GM19452 (cell line): ENCODE measurements around the gene TNS1.

Experiments
- ATAC-seq: cut with Tn5 transposase; IDR thresholded peaks from one replicate; pipeline ENCODE4 v1.9.1; 2021; ENCODE audit not compliant: unreplicated experiment

TNS1 gene

DNA sequence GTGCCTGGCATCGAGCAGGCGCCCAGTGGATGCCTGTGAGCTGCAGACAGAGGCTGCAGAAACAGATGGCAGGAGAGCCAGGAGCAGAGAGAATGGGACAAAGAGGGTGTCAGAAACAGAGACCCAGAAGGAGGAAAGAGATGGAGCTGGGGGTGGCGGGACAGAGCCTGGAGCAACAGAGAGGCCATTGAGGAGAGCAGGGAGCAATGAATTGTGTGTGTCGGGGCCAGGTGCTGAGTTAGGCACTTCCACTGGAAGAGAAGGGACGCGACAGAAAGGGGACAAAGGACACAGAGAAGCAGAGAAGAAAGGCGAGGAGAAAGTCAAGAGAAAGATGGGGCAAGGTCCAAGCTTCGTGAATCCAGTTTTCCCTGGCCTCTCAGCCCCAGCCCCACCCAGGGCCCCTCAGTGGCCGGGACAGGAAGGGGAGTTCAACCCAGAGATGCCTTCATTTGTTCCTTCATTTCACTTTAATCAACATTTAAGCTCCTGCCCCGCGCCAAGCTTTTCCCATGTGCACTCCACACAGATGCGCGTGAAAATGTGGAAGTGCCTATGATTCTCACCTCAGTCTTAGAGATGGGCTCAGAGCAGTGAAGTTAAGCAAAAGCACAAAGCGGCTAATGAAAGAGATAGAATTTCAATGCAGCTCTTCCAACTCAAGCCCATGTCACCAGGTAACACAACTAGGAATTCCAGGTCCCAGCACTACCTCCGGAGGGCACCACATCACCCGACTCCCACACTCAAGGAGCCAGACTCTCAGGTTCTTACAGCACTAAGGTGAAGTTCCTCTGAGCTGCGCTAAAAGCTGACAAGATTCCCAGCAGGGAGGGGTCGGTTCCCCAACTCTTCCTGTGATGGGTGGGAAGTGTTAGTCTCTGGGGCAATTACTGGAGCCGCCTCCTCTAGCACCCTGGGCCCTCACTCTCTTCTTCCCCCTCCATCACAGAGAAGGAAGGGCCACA, 55.1 kb downstream of the TNS1 start:
- ATAC-seq, result no peak

DNA sequence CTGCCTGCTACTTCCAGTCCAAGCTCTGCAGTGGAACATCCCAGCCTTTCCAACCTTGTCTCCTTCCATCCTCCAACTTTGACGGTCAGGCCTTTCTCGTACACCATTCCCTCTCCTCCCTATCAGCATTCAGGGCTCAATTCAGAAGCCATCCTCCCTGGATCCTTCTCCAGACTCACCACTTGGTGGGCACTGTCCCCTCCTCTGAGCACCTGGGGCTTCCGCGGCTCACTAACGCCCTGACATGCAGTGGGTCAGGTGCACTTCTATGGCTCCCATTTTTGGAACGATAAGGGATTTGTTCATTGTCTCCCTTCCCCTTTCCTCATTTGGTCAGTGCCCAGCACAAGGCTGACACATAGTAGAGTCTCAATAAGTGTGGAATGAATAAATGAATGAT, 56.7 kb downstream of the TNS1 start:
- no peak for ATAC-seq

DNA sequence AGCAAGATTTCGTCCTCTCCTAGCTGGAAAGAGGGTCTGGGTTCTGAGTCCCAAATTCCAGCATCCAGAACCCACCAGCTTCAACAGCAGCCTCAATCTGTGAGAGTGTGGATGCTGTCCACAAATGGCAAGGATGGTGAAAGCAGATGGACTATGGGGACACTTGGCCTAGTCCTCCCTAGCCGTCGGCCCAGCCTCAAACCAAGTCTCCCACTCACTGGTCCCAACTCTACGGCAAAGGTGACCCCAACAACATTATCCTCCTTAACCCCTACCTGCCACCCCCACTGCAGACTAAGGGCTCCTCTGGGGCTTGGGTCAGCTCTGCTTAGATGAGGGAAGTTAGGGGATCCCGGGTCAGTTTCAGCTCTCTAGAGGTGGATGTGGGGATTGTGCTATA, 57.3 kb downstream of the TNS1 start:
- no peak for ATAC-seq

DNA sequence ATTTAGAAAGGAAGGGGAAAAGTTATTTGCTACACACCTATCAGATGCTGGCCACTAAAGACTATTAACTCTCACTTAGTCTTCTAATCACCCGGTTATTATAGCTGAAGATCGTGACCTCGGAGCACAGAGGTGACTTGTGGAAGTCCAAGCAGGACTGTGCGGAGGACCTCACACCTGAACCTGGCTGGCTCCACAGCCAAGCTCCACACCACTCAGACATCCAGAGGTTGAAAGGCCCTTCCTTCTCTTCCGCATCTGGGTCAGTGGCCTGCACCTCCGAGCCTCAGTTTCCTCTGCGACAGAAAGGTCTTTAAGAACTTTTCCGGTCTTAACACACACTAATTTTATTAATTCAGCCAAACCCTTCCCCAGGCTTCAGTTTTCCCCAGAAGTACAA, 57.9 kb downstream of the TNS1 start:
- no peak for ATAC-seq

DNA sequence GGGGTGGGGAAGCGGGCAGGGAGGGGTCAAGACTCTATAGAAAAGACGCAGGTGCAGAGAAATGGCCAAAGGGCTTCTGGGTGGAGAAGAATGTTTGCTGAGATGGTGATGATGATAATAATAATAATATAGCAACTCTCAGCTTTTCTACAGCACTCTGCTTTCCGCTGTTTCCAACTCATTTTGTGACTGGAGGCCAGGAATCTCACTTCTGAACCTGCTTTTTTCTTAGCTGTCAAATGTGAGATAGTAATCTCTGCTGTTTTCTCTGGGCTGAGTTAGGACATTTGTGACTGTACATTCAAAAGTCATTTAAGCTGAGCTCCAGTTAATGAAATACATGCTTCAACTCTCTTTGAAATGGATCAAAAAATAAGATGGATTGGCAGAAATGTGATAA, 58.4 kb downstream of the TNS1 start:
- no peak for ATAC-seq

DNA sequence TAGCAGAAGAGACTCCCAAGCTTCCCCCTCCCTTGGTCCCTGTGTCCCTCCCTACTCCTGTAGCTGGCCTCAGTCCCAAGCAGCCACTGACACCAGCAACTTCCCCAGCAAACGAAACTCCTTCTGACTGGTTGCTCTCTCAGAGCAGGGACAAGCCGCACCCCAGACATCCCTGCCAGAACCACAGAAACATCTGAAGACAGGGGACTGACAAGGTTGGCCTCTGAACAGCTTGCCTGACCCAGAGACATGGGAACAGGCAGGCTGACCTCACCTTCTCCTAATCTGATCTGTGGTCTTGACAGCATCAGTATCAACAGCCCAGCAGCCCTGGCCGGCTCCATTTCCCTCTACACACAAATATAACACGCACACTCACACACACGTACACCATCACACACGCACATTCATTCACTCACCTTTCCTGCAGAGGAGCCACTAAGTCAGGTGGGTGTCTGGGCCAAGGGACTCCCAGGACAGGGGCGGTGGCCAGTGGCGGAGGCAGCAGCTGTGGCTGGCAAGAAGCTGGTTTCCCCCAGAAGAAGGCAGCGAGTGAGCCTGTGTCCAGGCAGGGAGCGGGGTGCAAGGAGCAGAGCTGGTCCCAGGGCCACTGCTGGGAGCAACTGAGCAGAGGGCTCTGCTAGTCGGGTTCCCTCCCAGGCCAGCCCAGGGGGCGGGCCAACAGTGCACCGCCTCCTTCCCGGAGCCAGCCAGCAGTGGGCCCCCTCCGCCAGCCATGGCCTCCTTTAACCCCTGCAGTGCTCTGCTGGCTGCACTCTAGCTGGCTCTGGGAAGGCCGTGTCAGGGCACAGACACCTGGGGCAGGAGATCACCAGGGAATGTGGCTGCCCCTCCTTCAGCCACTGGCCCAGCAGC, 59.1 kb downstream of the TNS1 start:
- no peak for ATAC-seq

DNA sequence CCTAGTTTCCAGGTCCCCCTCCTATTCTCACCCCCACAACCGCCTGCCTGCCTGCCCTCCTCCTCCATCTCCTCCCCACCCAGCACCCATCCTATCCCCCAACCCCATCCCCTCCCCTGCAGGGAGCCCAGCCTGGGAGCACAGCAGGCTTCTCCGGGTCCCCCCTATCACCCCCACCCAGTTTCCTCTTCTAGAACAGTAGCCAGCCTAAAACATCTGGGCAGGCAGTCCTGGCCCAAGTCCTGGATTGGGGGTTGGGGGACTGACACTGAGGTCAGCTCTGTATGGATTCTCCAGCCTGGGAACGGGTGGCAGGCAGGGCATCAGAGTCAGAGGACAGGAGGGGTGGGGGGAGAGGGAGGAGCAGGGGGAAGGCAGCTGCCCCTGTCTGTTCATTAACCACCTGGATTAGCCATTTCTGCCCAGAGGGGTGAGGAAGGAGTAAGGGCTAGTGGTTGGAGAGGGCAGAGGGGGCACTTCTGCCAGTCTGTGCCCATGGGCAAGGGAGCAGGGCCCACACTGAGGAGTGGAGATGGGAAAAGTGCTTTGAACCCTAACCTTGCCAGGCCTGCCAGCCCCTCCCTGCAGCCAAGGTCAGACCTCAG, 60.0 kb downstream of the TNS1 start:
- ATAC-seq, result no peak

DNA sequence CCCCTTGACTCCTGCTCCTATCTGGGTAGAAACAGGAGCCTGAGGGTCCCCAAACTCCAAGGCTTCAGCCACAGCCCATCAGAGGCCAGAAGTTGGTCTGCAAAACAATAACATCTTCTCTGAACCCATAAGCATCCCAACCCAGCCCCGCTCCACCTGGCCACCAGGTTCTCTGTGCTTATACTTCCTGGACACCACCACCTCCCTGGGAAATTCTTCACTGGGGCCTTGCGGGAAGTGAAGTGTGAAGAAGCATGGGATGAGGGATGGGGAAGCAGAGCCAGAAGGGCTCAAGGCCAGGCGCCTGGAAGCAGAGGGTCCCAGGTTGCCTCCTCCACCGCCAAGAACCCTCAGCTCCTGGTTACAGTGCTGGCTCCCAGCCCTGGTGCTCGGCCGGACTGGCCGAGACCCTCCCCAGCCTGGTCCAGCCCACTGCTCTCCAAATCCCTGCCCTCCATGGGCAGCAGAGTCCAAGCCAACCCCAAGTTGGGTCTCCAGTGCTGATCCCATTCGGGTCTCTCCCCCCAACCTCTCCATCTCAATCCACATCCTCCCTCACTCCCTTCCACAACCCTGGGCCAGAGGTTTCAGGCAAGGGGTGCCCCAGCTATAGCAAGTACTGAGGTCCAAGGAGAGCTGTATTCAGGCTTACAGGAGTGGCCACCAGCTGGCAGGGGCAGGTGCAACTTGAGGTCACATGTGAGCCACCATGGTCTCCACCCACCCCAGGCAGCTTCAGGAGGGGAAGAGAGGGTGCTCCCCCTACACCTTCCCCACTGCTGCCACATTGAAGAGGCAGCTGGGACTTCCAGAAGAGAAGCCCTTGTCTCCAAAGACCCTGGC, 60.7 kb downstream of the TNS1 start:
- no peak for ATAC-seq

DNA sequence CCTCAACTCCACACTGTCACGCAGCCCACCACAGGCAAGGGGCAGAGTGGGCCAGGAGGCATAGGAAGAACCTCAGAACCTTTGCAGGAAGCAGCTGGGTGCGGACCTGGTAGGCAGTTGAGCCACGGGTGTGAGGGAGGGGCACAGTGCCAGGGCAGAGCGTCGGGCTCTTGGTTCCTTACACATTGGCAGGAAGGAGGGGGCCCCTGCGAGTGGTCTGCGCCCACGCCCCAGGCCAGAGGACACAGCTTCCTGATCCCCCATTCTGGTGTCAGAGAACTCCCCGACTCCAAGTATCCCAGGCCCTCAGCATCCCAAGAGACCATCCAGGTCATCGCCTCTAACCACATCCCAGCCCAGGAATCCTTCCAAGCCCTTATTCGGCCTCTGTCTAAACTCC, 61.5 kb downstream of the TNS1 start:
- no peak for ATAC-seq

DNA sequence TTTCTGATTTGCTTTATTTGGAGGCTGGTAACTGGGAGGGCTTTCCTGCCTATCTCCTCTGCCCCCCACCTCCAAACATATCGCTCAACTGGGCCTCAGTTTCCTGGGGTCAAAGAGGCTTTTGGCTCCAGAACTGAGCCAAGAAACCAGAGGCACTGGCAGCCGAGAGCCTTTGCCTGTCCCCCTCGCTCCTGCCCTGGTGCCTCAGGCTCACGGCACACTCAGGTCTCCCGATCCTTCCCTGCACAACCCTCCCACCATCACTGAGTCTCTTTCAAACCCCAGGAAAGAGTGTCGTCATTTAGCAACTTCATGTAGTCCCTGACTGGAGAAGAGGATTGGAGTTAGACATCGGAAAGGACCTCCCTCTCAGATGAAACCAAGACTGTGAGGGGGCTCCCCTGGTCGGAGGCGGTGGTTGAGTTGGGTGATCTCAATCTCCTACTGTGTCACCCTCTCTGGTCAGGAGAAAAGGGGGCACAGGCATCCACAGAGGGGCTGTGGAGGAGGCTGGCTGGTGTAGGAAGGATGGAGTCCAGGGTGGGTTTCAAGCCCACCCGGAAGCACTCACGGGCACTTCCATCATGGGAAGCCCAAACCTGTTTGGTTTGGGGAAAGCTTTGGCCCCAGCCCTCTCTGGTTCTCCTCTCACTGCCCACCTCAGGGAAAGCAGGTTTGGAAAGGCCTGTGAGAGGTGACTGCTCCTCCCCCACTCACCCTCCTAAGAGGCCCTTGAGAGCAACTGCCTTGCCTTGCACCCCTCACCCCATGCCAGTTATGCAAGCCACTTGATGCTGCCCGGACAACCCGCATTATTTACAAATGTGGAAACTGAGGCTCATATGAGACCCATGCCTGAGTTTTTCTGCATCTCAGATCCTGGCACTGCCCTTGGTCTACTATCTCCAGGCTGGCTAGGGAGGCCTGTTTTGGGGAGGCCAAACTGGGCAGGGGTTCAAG, 62.3 kb downstream of the TNS1 start:
- ATAC-seq, result no peak

DNA sequence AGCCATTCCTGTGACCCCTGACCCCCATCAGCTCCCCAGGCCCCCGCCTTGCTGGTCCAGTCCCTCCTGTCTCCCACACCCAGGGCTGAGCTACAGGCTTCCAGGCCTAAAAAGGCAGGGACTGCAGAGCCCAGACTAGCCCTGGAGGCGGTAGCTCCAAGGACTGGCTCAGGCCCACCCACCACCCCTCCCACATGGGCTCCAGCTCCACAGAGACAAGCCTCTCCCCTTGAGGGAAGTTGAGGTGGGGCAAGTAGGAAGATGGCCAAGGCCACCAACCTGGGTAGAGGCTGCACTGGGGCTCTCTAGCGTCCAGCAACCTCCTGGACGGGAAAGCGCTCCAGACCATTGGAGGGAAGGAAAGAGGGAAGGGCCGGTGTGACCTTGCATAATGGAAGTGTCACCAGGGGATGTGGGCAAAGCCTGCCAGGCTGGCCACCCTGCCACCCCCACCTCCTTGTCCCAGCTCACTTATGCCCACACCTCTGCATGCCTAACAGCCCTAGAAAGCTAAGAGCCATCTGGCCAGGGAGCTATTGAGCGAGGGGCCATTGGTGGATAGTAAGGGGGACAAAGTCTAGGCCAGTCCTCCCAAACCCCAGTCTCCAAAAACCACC, 63.1 kb downstream of the TNS1 start:
- no peak for ATAC-seq

DNA sequence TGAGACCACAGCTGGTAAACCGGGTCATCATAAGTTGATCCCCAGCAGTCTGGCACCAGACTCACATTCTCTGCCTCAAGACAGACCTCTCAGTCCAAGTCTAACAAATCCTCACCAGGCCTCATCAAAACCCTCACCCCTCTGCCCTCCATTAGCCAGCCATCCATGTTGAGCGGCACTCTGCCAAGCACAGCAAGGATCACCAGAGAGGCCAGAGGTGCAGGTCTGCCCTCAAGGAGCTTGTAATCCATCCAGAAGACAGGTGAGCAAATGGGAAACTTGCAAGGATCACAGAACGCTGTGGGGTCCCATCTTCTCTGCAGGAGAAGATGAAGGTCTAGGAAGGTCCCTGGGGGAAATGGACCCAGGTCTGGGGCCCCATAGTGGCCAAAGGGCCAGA, 63.6 kb downstream of the TNS1 start:
- no peak for ATAC-seq

DNA sequence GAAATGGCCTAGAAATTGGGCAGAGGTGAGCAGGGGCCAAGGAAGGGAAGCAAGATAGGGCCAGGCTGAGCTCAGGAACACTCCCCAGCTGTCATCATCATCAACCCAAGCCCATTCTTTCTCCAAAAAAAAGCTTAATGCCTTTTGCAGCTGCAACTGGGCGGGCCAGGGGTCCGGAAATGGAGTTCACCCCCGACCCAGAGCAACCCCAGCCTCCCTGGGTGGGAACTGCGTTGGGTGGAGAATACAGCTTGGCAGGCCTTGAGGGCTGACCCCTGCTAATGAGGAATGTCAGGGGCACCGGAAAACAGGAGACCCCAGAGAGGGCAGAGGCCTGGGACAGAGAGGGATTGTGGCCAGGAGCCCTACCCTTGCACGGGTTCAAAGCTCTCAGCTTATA, 64.8 kb downstream of the TNS1 start:
- ATAC-seq, result no peak

DNA sequence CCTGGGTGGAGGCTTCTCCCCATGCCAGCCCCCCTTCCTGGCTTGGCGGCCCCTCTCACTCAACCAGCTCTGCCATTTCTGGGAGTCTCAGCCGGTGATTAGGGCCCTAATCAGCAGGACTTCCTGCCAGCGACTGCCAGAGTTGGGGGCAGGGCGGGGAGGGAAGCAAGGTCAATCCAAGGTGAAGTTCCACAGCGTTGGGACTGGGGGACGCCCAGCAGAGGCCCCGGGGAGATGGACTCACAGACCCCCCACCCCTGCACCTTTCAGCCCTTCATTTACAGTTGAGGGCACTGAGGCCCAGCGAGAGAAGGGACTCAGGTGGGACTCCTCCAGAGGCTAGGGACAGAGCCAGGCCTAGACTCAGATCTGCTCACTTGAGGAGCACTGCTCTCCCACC, 65.3 kb downstream of the TNS1 start:
- ATAC-seq, result no peak

DNA sequence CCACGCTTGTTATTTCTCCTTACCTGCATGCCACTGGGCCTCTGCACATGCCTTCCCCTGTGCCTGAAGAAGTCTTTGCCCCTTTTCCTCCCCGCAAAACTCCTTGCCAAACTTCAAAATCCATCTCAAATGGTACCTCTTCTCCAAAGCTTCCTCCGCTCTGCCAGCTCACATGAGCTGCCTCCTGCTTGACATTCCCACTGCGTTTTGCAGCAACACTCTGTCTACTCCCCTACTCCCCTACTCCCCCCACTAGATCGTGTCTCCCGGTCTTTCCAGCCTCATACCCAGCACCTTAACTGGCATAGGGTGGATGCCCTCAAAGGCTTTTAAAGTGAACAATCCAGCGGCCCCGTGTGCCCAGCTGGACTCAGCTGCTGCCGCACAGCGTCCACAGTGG, 65.8 kb downstream of the TNS1 start:
- ATAC-seq, result no peak

DNA sequence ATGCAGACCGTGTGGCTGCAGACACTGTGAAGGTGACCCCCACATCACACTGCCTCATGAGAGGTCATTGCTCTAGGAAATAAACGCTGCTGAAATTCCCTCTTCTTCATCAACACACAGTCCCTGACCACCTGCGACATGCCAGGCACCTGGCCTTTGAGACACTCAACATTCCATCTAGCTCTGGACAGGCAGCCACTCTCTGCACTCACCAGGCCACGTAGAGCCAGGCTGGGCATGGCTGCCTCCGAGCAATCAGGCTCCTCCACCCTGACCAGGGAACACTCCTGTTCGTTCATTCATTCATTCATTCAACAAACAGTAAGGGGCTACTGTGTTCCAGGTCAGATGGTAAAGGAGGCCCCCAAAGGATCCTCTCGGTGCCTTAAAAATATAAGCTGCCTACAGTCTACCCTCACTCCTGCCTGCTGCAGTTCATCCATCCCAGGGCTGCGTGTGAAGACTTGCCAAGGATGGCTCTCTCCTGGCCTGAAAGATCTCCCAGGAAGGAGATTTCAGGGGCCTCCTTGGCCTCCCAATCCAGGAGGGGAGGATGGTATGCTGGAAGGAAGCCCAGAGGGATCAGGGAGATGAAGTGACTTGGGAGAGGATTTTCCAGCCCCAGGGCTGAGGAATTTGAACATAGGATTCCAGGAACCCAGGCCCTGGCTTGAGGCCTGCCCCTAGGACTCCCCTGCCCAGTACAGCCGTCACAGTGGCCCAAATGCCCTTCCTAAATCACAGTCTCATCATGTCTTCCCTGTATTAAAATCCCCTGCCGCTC, 66.7 kb downstream of the TNS1 start:
- ATAC-seq, result no peak

DNA sequence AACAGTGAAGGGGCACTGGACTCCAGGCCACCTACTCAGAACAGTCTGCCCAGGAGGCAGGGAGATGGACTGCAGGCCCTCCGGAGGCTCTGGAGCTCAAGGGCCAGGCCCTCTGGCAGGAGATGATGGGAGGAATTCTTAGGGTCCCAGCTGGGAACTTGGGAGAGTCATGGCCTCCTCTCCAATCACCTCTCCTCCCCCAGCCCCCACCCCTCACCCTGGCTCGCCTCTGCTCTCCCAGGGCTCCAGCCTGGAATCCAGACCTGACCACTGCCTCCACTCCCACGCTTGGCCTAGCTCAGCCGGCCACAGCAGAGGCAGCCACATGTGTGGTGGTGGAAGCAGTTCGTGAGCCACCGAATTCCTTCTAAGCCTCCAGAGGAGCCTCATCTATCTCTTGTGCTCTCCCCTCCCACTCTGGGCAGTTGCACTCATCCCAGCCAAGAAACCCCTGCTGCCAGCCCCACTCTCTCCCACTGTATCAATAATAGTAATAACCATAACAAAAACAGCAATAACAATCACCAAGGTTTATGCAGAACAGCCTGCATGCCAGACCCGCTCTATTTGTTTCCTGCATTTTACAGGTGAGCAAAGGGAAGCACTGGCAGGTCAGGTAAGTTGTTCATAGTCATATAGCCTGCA, 67.4 kb downstream of the TNS1 start:
- no peak for ATAC-seq
